Measurements from ENCODE around the gene SPRED1.

DNA sequence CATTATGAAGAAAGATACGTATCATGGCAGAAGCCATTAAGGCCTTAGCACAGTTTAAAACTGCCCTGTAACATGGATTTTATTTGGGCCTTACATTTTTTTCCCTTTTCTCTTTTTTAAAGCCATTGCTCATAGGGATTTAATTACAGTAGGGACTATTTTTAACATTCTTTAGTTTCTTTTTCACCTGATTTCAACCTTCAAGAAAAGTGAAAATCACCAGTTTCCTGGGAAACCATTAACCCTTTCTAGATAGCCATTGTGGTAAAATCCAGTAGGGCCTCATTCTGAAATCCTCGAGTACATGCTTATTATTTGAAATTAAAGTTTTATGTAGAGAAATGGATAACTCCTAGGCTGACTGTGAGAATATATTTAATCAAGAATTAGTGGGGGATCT lies 3.1 kb downstream of the SPRED1 start:
- TF ChIP-seq, protein P1, sequence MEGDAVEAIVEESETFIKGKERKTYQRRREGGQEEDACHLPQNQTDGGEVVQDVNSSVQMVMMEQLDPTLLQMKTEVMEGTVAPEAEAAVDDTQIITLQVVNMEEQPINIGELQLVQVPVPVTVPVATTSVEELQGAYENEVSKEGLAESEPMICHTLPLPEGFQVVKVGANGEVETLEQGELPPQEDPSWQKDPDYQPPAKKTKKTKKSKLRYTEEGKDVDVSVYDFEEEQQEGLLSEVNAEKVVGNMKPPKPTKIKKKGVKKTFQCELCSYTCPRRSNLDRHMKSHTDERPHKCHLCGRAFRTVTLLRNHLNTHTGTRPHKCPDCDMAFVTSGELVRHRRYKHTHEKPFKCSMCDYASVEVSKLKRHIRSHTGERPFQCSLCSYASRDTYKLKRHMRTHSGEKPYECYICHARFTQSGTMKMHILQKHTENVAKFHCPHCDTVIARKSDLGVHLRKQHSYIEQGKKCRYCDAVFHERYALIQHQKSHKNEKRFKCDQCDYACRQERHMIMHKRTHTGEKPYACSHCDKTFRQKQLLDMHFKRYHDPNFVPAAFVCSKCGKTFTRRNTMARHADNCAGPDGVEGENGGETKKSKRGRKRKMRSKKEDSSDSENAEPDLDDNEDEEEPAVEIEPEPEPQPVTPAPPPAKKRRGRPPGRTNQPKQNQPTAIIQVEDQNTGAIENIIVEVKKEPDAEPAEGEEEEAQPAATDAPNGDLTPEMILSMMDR (conservative IDR thresholded peaks at IDR 0.05), result no peak
- no peak for TF ChIP-seq ZFX (IDR thresholded peaks at IDR 0.05)

All from C4-2B (cell line).